GM12878 (cell line): Measurements from ENCODE around the gene TMCO6. TPM values are rescaled to one million over a fixed set of nuclear protein-coding genes. Genes with fewer than 3 reads are reported as not detected.

ENCODE experiments used
- ATAC-seq: fragments of 200-7000 bp; cut with Tn5 transposase; 3 replicates; pipeline ENCODE4 v1.9.1; 2020; ENCODE audit warnings: mild to moderate bottlenecking, moderate library complexity
- BruUV-seq: library from RNA; stranded (reverse); fragments of 400-500 nt; replicated peaks from 2 replicates; lab custom pipeline; 2021; lab: Mats Ljungman, UMichigan
- CTCF ChIA-PET: fragments of 300-600 bp; sonication (Branson Sonifier 250); formaldehyde crosslinking; extraction: SDS; loops from one replicate; lab custom pipeline; 2021; ENCODE audit warnings: inconsistent platforms; lab: Yijun Ruan, JAX
- POLR2A ChIA-PET: fragments of 350-600 bp; formaldehyde crosslinking; extraction: SDS; loops from one replicate; lab custom pipeline; 2021; ENCODE audit warnings: inconsistent platforms; lab: Charles Lee
- RAD21 ChIA-PET: fragments of 300-600 bp; sonication (Branson Sonifier 250); formaldehyde crosslinking; loops from one replicate; lab custom pipeline; 2023; ENCODE audit warnings: antibody characterized with exemption; ENCODE audit not compliant: unreplicated experiment; lab: Charles Lee
- SMC1A ChIA-PET: fragments of 300-600 bp; sonication (Branson Sonifier 250); formaldehyde crosslinking; loops from one replicate; lab custom pipeline; 2023; ENCODE audit not compliant: unreplicated experiment, uncharacterized antibody; lab: Charles Lee
- DNase-seq: peaks from one replicate; pipeline ENCODE4 v3.0.0-alpha.2; 2011; ENCODE audit warnings: low read depth, low spot score
- FAIRE-seq: peaks from 3 replicates; lab custom pipeline; 2011; peaks lifted over from hg19 to GRCh38; lab: Jason Lieb, UNC
- H2AFZ ChIP-seq: 2 replicates; pipeline ENCODE4 v1.6.0; 2011; ENCODE audit warnings: low read depth, low read length, control low read depth; ENCODE audit not compliant: control insufficient read depth
- H3K27ac ChIP-seq: 2 replicates; pipeline ENCODE4 v1.5.1; 2011; ENCODE audit warnings: control low read depth; ENCODE audit not compliant: control insufficient read depth, insufficient read depth
- H3K27me3 ChIP-seq, 2 experiments: replicated peaks in 1 of 2; 2 replicates each; pipeline versions ENCODE4 v1.6.0 to v1.6.1; 2011; ENCODE audit warnings: low read length in 1 of 2; ENCODE audit not compliant: control insufficient read depth in 2 of 2, insufficient read depth in 2 of 2
- H3K36me3 ChIP-seq, 2 experiments: 2 replicates each; pipeline ENCODE4 v1.5.1; 2011; ENCODE audit warnings: low read length in 1 of 2; ENCODE audit not compliant: control insufficient read depth in 2 of 2, insufficient read depth in 2 of 2
- H3K4me1 ChIP-seq: 2 replicates; pipeline ENCODE4 v1.6.1; 2011; ENCODE audit warnings: mild to moderate bottlenecking, low read length, moderate library complexity, mixed read lengths; ENCODE audit not compliant: control insufficient read depth, insufficient read depth
- H3K4me2 ChIP-seq: 2 replicates; pipeline ENCODE4 v1.6.0; 2011; ENCODE audit warnings: control low read depth; ENCODE audit not compliant: control insufficient read depth, insufficient read depth
- H3K4me3 ChIP-seq: fragments of 200-600 bp; sonication (generic); 2 replicates; pipeline ENCODE4 v1.5.1; 2016
- H3K79me2 ChIP-seq: 2 replicates; pipeline ENCODE4 v1.6.0; 2011; ENCODE audit warnings: low read length; ENCODE audit not compliant: control insufficient read depth, insufficient read depth
- H3K9ac ChIP-seq: 2 replicates; pipeline ENCODE4 v1.8.0; 2011; ENCODE audit warnings: low read length, control low read depth, mixed read lengths; ENCODE audit not compliant: control insufficient read depth, insufficient read depth
- H3K9me3 ChIP-seq: replicated peaks from 3 replicates; pipeline ENCODE4 v1.5.1; 2011; ENCODE audit warnings: mild to moderate bottlenecking, low read length; ENCODE audit not compliant: control insufficient read depth, insufficient read depth
- H4K20me1 ChIP-seq: 2 replicates; pipeline ENCODE4 v1.6.0; 2011; ENCODE audit not compliant: control insufficient read depth, insufficient read depth
- BACH1 ChIP-seq: fragments of 450-650 bp; IDR thresholded peaks from 2 replicates; pipeline ENCODE4 v1.6.1; 2017; ENCODE audit warnings: mild to moderate bottlenecking, borderline replicate concordance
- BCL3 ChIP-seq: IDR thresholded peaks from 2 replicates; pipeline ENCODE4 v1.6.1; 2011; ENCODE audit warnings: borderline replicate concordance, low read depth, mild to moderate bottlenecking, moderate library complexity, low read length; ENCODE audit not compliant: insufficient read depth, poor library complexity, severe bottlenecking
- BHLHE40 ChIP-seq, 2 experiments: fragments of 450-650 bp in 1 of 2; IDR thresholded peaks; 2 replicates each; pipeline ENCODE4 v1.6.1; 2011 to 2017; ENCODE audit warnings: low read depth in 2 of 2, borderline replicate concordance in 1 of 2, improper control_type of control experiment in 1 of 2, low read length in 1 of 2, mild to moderate bottlenecking in 1 of 2
- BMI1 ChIP-seq: fragments of 450-650 bp; IDR thresholded peaks from 2 replicates; pipeline ENCODE4 v1.6.1; 2016; ENCODE audit warnings: mild to moderate bottlenecking, moderate library complexity, borderline replicate concordance
- CREM ChIP-seq: IDR thresholded peaks from 2 replicates; pipeline ENCODE4 v1.6.1; 2014; ENCODE audit warnings: antibody characterized with exemption, low read depth
- E2F4 ChIP-seq: IDR thresholded peaks from 2 replicates; pipeline ENCODE4 v1.6.1; 2012; ENCODE audit warnings: low read depth, low read length, improper control_type of control experiment
- ESRRA ChIP-seq: IDR thresholded peaks from 2 replicates; pipeline ENCODE4 v1.6.1; 2012; ENCODE audit warnings: mild to moderate bottlenecking, low read length, improper control_type of control experiment
- NBN ChIP-seq: fragments of 450-650 bp; IDR thresholded peaks from 2 replicates; pipeline ENCODE4 v1.6.1; 2016
- SIX5 ChIP-seq: IDR thresholded peaks from 2 replicates; pipeline ENCODE4 v1.6.1; 2011; ENCODE audit warnings: mild to moderate bottlenecking, low read depth, low read length, moderate library complexity; ENCODE audit not compliant: severe bottlenecking
- SMARCA5 ChIP-seq: fragments of 450-650 bp; IDR thresholded peaks from 2 replicates; pipeline ENCODE4 v1.6.1; 2017; ENCODE audit warnings: mild to moderate bottlenecking
- SMC3 ChIP-seq: IDR thresholded peaks from 2 replicates; pipeline ENCODE4 v1.6.1; 2011; ENCODE audit warnings: low read length, improper control_type of control experiment, borderline replicate concordance
- SUPT20H ChIP-seq: IDR thresholded peaks from 2 replicates; pipeline ENCODE4 v1.6.1; 2011; ENCODE audit warnings: low read depth, mild to moderate bottlenecking, low read length, moderate library complexity, borderline replicate concordance; ENCODE audit not compliant: control insufficient read depth
- TARDBP ChIP-seq: IDR thresholded peaks from 2 replicates; pipeline ENCODE4 v1.6.1; 2016; ENCODE audit warnings: borderline replicate concordance
- YBX1 ChIP-seq: fragments of 450-650 bp; IDR thresholded peaks from 2 replicates; pipeline ENCODE4 v1.6.1; 2016; ENCODE audit warnings: antibody characterized with exemption
- ZNF24 ChIP-seq: fragments of 450-650 bp; IDR thresholded peaks from 2 replicates; pipeline ENCODE4 v1.6.1; 2017; ENCODE audit warnings: antibody characterized with exemption, mild to moderate bottlenecking
- ZNF384 ChIP-seq: IDR thresholded peaks from 2 replicates; pipeline ENCODE4 v1.6.1; 2012; ENCODE audit warnings: low read depth, mild to moderate bottlenecking, low read length, improper control_type of control experiment, borderline replicate concordance
- ZZZ3 ChIP-seq: IDR thresholded peaks from 2 replicates; pipeline ENCODE4 v1.6.1; 2011; ENCODE audit warnings: low read depth; ENCODE audit not compliant: control insufficient read depth, insufficient read length
- WGBS: methylation state at CpG from one replicate; pipeline ENCODE4 v1.1.6; 2016; ENCODE audit warnings: low lambda C conversion rate; ENCODE audit not compliant: insufficient replicate concordance, insufficient coverage; ENCODE audit errors: missing lambda C conversion rate; 5-methylcytosine and 5-hydroxymethylcytosine counted together
- in situ Hi-C: fragments of 300-500 bp; cut with MboI; formaldehyde crosslinking; loops from 9 replicates; pipeline ENCODE4 v1.14.3; 2018; ENCODE audit warnings: mixed read lengths
- intact Hi-C: fragments of 100-400 bp; cut with micrococcal nuclease; formaldehyde crosslinking; loops from one replicate; pipeline ENCODE4 v1.14.2; 2022; ENCODE audit not compliant: unreplicated experiment
- polyA plus RNA-seq, 11 experiments: library from polyadenylated mRNA; depleted of rRNA in 4 of 11; unstranded in 6 of 11; stranded (reverse) in 5 of 11; fragments of >200 nt; fragmentation: Nextera tagmentation in 4 of 11; fragmentation: Illumina TruSeq in 1 of 11; extraction: Ambion mirVana in 4 of 11; extraction: Trizol in 1 of 11; gene quantifications; 1 replicate in 1 of 11; 2 replicates in 10 of 11; pipeline versions ENCODE4 v1.2.1 to v1.2.3, GENCODE V29; 2011 to 2016; ENCODE audit warnings: inconsistent platforms in 2 of 11, missing spikeins in 2 of 11, low read depth in 1 of 11
- total RNA-seq, 4 experiments: library from RNA; depleted of rRNA in 3 of 4; stranded (reverse); fragments of >200 nt in 3 of 4; fragmentation: Illumina TruSeq in 1 of 4; extraction: Trizol in 1 of 4; gene quantifications; 2 replicates each; pipeline versions ENCODE4 v1.2.1 to v1.2.3, GENCODE V29; 2013 to 2021

The TMCO6 gene
- total and polyA plus RNA-seq, 10 of the 15 experiments (the other 5 are each of a cell fraction or from before 2014, with no cell fraction given), result 4.1 to 21.6 (median 11.7) TPM

- TF ChIP-seq BMI1 (no peak), E2F4 (no peak), SUPT20H (no peak), BHLHE40 (IDR thresholded peaks at IDR 0.05; ENCODE audit: borderline replicate concordance in 1 of 2, low read depth in 2 of 2, low read length in 1 of 2) (no peak), ESRRA (no peak)
Observed at GRCh38 chr5:140677947-140678346, 38.7 kb downstream of the TMCO6 start (continued).

- H3K4me2 ChIP-seq, result no peak overlapping the region
- BruUV-seq, result no TSS peak
- H3K36me3 ChIP-seq, result peaks cover 24 to 33% of the 10 kb centered on the region in 2 experiments
- H3K27ac ChIP-seq, result no peak overlapping the region
- H3K27me3 ChIP-seq, result no peaks in the 10 kb centered on the region
- FAIRE-seq (peak; percentile 56), DNase-seq (no peak), ATAC-seq (no peak)
- ChIA-PET SMC1A (interaction anchor here (2.0 kb wide), 1 partner anchor 12 kb away, joined by 9 read pairs; the partner anchor contains the start of genes HARS1 and HARS2), RAD21 (no interaction called here), POLR2A (no interaction called here), CTCF (interaction anchor here (1.2 kb wide), 1 partner anchor 12 kb away, joined by 3 read pairs; the partner anchor contains the start of genes HARS1 and HARS2)
- in situ Hi-C loops (no loop called here), intact Hi-C loops (no loop called here)
- no peaks in the 10 kb centered on the region; the same call in 1 of the 2 replicates for H4K20me1 ChIP-seq
- H3K9ac ChIP-seq, result no peak overlapping the region
- H3K4me1 ChIP-seq, result no peaks in the 10 kb centered on the region
- H2AFZ ChIP-seq, result no peak overlapping the region
- no peak overlapping the region for H3K4me3 ChIP-seq
- no peaks in the 10 kb centered on the region for H3K79me2 ChIP-seq
- H3K9me3 ChIP-seq, result no peaks in the 10 kb centered on the region
- 96% methylated on average over 7 of the region's 7 CpGs for WGBS
- TF ChIP-seq CREM, result no peak
- no peak for TF ChIP-seq BACH1
- no peak for TF ChIP-seq TARDBP
- TF ChIP-seq E2F4, result no peak
- TF ChIP-seq NBN, result no peak
- TF ChIP-seq YBX1, result no peak
- no peak for TF ChIP-seq BCL3
- TF ChIP-seq ZNF24, result no peak
- TF ChIP-seq ZZZ3, result no peak
- TF ChIP-seq SMC3, result no peak
- no peak for TF ChIP-seq SMARCA5
- no peak for TF ChIP-seq ZNF384
- TF ChIP-seq SIX5, result no peak
Observed at GRCh38 chr5:140678993-140679392, 39.7 kb downstream of the TMCO6 start.
